ENCODE results near the gene KDM4B.

Gene KDM4B

GRCh38 chr19:5093948-5094718 lies 125.2 kb downstream of the KDM4B start:
- DNase-seq, result no peak

- no peak for DNase-seq
These were observed 126.1 kb downstream of the KDM4B start for GRCh38 chr19:5094768-5095567.

- no peak for DNase-seq
These were observed 126.6 kb downstream of the KDM4B start for GRCh38 chr19:5095568-5095850.

GRCh38 chr19:5096536-5096935 lies 127.6 kb downstream of the KDM4B start:
- no peak for DNase-seq

GRCh38 chr19:5097331-5097930 lies 128.5 kb downstream of the KDM4B start:
- no peak for DNase-seq

- DNase-seq, result no peak
These were observed 129.2 kb downstream of the KDM4B start for GRCh38 chr19:5097959-5098623.

DNA sequence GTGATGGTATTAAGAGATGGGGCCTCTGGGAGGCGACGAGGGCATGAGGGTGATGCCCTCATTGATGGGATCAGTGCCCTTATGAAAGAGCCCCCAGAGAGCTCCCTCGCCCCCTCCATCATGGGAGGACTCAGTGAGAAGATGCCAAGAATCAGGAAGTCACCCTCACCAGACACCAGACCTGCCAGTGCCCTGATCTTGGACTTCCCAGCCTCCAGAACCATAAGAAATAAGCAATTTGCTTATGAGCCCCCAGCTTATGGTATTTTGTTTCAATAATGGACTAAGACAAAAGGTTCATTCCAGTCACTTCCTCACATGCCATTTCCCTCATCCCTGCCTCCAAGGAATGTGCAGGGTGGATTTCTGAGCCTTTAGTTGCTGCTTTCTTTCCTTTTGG lies 129.7 kb downstream of the KDM4B start:
- no peak for DNase-seq

GRCh38 chr19:5099701-5100221 lies 130.8 kb downstream of the KDM4B start:
- no peak for DNase-seq

GRCh38 chr19:5101871-5102270 lies 133.0 kb downstream of the KDM4B start:
- DNase-seq, result no peak

DNA sequence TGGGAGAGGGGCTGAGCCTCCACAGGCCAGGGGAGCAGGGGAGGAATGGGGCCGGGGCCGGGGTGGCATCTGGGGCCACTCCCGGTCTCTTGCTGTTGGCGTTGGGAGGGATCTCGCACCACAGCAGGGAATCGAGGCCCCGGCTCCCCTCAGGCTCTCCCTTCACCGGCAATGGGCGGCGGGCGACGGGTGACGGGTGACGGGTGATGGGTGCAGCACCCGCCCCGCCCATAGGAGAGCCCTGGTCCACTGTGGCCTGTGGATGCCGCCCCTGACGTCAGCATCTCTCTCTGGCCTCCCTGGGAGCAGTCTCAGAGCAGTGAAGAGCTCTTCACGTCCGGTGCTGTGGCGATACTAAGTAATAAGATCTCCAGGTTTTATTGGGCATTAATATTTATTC lies 133.6 kb downstream of the KDM4B start:
- no peak for DNase-seq

- DNase-seq, result no peak
These were observed 134.3 kb downstream of the KDM4B start for GRCh38 chr19:5103061-5103701.

DNA sequence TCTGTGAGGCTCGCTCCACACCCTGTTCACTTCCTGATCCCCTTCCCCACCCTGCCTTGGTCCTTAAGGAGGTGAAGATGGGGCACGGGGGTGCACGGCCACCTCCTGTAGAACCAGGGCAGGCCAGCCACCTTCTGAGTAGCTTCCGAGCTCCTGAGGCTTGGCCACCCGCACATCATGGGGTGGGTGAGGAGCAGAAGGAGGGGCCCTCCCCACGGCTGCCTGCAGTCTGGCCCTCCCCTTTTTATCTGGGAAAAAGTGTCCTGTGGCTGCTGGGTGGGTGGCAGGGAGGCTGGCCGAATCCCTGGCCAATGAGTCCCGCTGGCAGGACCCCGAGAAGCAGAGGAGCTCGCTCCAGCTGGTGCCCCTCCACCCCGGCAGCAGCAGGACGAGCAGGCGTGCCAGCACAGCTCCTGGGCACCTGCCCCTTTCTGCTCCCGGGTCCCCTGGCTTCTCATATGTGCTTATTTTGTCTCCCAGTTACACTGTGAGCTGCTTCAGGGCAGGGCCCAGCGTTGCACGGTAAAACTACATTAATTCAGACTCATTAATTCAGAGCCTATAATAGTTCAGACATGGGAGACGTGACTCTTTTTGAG lies 135.0 kb downstream of the KDM4B start:
- DNase-seq, result no peak

GRCh38 chr19:5104871-5105351 lies 136.0 kb downstream of the KDM4B start:
- no peak for DNase-seq

DNA sequence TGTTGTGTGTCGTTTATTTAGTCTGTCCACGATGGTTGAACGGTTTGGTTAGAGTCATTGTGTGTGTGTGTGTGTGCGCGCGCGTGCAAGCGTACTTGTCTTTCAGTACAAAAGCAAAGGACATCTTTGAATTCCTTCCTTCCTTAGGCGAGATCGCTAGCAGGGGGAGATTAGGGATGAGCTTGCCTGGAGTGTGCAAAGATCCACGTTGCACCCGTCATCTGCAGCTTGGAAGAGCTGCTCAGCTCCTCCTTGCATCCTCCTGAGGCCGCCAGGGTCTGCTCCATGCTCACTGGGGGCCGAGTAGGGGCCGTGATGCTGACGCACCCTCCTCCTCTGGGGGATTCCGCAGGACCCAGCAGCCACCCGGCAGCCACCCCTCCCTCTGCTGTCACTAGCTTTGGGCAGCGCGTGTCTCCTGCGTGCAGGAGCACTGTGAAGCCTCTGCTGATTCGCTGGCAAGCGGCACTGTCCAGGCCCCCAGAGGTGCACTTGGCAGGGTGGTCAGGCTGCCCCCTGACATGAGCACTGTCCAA lies 137.3 kb downstream of the KDM4B start:
- no peak for DNase-seq

DNA sequence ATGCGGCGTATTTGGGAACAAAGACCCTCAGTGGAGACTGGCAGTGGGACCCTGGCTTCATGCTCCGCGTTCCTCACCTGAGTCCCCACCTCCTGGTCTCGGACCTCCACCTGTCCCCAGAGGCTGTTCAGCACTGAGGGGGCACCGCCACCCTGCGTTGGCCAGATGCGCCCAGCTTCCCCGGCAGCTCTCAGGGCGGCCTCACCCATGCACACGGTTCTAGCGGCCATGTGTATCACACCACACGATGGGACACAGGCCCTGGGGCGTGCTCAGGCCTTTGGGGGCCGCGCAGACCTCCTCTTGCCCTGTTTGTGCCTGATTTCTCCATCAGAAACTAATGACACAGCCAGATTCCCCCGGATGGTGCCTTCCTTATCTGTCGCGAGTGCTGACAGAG lies 138.1 kb downstream of the KDM4B start:
- no peak for DNase-seq

DNA sequence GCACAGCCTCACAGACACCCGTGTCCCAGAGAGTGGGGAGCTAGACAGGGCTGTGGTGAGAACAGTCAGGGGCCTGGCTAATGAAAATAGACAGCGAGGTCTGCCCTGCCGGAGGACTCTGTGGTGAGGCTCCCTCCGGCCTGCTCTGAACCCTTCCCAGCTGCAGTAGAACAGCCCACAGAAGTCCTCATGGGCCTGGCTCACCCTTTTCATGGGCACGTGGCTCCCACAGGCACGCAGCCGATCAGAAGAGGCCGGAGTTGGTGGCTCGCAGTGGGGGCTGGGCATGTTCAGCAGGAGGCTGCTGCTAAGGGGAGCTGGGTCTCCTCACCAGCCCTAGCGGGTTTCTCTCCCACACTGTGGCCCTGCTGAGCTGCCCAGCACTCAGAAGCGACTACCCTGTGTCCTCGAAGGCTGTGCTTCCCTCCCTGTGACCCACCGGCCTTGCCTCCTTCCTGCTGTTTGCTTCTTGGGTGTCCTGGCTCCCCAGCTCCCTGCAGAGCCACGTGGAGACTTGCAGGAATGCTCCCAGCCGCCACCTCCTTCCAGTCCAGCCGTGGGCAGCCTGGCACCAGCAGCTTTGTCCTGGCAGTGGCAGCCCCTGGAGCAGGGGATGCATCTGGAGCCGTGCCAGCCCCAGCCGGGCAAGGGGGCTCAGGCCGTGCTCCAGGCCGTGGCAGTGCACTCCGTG lies 138.7 kb downstream of the KDM4B start:
- DNase-seq, result no peak

DNA sequence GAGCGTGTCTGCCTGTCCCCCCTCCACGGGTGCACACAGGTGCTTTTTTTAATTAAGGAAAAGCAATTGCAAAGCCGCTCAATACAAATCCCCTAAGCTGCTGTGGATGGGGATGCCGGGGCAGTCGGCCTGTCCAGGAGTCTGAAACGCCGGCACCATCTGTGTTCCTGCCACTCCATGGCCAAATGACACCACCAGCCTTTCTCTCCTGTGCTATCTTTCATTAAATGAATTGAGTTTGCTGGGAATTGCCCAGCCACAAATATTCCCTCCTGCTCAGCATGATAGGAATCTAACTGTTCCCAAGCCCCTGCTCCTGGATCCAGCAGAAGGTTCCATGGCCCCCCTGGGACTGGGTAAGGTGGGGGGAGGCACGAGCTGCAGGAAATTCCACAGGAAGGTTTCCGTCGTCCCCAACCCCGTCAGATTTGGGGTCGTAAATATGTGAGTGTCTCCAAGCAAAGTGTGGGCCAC lies 139.2 kb downstream of the KDM4B start:
- DNase-seq, result no peak

GRCh38 chr19:5108866-5109265 lies 140.0 kb downstream of the KDM4B start:
- DNase-seq, result no peak

DNA sequence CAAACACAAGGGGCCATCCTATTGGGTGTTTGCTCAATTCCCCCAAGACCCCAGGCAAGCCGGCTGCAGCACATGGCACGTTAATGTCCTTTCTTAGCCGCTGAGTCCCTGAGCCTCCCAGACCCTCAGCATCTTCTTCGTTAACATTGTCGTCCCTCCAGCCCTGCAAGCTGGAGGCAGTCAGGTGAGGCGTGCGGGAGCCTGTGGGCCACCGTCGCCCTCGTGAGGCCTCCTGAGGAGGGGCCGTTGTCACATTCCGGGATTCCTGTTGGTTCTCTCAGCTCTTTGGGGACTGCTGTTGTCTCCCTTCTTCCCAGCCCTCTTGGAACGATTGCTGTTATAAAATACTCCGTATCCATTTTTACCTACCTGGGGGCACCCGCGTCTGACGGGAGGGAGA lies 140.6 kb downstream of the KDM4B start:
- DNase-seq, result no peak

DNA sequence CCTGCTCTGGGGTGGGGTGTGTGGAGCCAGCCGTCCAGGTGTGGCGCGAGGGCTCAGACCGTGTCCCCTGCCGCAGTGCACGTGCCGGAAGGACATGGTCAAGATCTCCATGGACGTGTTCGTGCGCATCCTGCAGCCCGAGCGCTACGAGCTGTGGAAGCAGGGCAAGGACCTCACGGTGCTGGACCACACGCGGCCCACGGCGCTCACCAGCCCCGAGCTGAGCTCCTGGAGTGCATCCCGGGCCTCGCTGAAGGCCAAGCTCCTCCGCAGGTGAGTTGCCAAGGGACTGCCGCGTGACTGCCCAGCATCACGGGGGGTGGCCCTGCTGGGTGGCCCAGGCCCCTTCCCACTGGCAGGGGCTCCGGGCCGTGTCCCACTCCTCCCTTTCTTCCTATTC lies 141.6 kb downstream of the KDM4B start:
- no peak for DNase-seq

GRCh38 chr19:5111051-5111450 lies 142.1 kb downstream of the KDM4B start:
- DNase-seq, result no peak
